Daoy (cell line): ENCODE results near the gene ABCD4. TPM values are rescaled to one million over a fixed set of nuclear protein-coding genes. Genes with fewer than 3 reads are reported as not detected.

Experiments
- total RNA-seq: library from RNA; depleted of rRNA; stranded (reverse); fragments of >200 nt; shearing (Covaris generic); gene quantifications from 2 replicates; pipeline ENCODE4 v1.2.3, GENCODE V29; 2014; rRNA removed

The ABCD4 gene
- total RNA-seq, 1 experiment from 2014 or later = 23.0 TPM

Other genes starting within 250 kb of the ABCD4 start
- 6.1 and 10.6 TPM in 2 replicates for gene ALDH6A1, start 218.5 kb downstream of the ABCD4 start, total RNA-seq
- 17.5 and 19.7 TPM in 2 replicates for gene LIN52, start 218.0 kb downstream of the ABCD4 start, total RNA-seq
- gene VSX2, start 63.5 kb downstream of the ABCD4 start, total RNA-seq = not detected in 2 replicates
- gene VRTN, start 45.5 kb upstream of the ABCD4 start, total RNA-seq = not detected in 2 replicates
- not detected in 2 replicates for gene SYNDIG1L, start 123.3 kb upstream of the ABCD4 start, total RNA-seq
- 132 and 135 TPM in 2 replicates for gene NPC2, start 190.4 kb upstream of the ABCD4 start, total RNA-seq
- 27.1 and 27.8 TPM in 2 replicates for gene ISCA2, start 190.8 kb upstream of the ABCD4 start, total RNA-seq